ENCODE measurements around the gene RHOA.
"Not testable (repeated sequence)": the region's sequence is repeated elsewhere in the genome, so short reads cannot be mapped to it uniquely, and the experiment has no call there.

Gene RHOA

DNA sequence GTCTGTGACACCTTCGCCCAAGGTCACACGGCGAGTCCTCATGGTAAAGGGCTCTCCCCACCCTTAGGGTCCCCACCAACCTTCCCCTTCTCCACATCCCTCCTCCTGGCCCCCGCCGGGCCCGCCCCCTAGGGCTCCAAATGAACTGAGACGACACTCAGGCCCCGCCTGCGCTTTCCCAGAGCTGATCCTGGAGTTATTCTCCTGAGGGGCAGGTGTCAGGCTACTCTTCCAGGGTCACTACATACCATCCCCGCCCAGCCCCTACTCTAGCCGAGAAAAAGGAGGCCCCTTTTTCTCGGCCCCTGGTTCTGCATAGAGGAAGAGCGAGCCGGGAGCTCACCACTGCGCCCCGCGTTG, 72.2 kb downstream of the RHOA start:
- Histone ChIP-seq H3K4me1 (ENCODE audit: control extremely low read depth in 1 of 4, control insufficient read depth in 4 of 4, insufficient read depth in 4 of 4, low read length in 3 of 4) (peaks cover 11 to 58% (median 53%) of the 10 kb centered on the region in 4 experiments), H3K36me3 (ENCODE audit: control insufficient read depth in 4 of 4, insufficient read depth in 4 of 4, low read length in 3 of 4) (peaks cover 3 to 12% (median 8%) of the 10 kb centered on the region in 4 experiments), H3K9me3 (ENCODE audit: control extremely low read depth in 1 of 5, control insufficient read depth in 4 of 5, insufficient read depth in 2 of 5, low read depth in 1 of 5, low read length in 4 of 5) (no peaks in the 10 kb centered on the region), H3K27me3 (replicated peaks in 2 of 5; ENCODE audit: control insufficient read depth in 4 of 5, insufficient read depth in 5 of 5, low read length in 4 of 5) (no peaks in the 10 kb centered on the region), H3K4me3 (ENCODE audit: control insufficient read depth in 1 of 7, extremely low read depth in 1 of 7, insufficient read depth in 4 of 7, low read depth in 2 of 7, low read length in 6 of 7) (peak overlapping the region; percentile 72 to 92 (median 87)), H3K27ac (ENCODE audit: insufficient read depth in 1 of 2, low read depth in 1 of 2, low read length in 2 of 2, poor library complexity in 1 of 2, severe bottlenecking in 2 of 2) (peak overlapping the region; percentile 98 to 99)
- ChIA-PET POLR2A (interaction anchor here (0.7 to 2.5 kb wide), 9 partner anchors 12 to 115 kb away, joined by 3 to 51 read pairs (median 11); partner anchors contain the start of genes GPX1, NICN1, RHOA and TCTA), CTCF (interaction anchor here (0.8 to 3.0 kb wide), 23 partner anchors 9 to 137 kb away, joined by 3 to 50 read pairs (median 7); partner anchors contain the start of genes DAG1, GPX1 and NICN1)
- 0% methylated on average over 8 of the region's 17 CpGs for WGBS (ENCODE audit: insufficient coverage)
- no peak for DNase-seq

DNA sequence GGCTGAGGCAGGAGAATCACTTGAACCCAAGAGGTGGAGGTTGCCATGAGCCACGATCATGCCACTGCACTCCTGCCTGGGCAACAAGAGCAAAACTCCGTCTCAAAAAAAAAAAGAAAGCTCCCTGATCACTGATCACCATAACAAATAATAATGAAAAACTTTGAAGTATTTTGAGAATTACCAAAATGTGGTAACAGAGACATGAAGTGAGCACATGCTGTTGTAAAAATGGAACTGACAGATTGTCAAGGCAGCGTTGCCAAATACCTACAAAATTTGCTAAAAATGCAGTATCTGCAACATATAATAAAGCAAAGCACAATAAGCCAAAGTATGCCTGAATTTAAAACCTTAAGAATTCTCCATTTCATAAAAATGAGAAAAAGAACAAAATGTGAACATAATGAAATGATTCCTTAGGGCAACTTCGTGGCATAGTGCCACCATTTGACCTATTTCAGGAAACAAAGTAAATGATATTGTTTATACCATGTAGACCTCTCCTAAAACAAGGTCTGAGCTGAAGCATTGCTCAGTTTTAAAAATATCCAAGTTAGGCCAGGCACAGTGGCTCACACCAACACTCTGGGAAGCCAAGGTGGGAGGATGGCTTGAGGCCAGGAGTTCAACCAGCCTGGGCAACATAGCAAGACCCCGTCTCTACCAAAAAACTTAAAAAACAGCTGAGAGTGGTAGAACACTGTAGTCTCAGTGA, 77.7 kb downstream of the RHOA start:
- POLR2A ChIA-PET: interaction anchor here (0.6 to 0.9 kb wide), 4 partner anchors 11 to 111 kb away, joined by 3 to 5 read pairs (median 3); no protein-coding TSS in a partner anchor
- Histone ChIP-seq H3K27ac (ENCODE audit: insufficient read depth in 1 of 2, low read depth in 1 of 2, low read length in 2 of 2, poor library complexity in 1 of 2, severe bottlenecking in 2 of 2) (no peak overlapping the region), H3K4me3 (ENCODE audit: control insufficient read depth in 1 of 7, extremely low read depth in 1 of 7, insufficient read depth in 4 of 7, low read depth in 2 of 7, low read length in 6 of 7) (no peak overlapping the region), H3K27me3 (replicated peaks in 2 of 5; ENCODE audit: control insufficient read depth in 4 of 5, insufficient read depth in 5 of 5, low read length in 4 of 5) (no peaks in the 10 kb centered on the region), H3K4me1 (ENCODE audit: control extremely low read depth in 1 of 4, control insufficient read depth in 4 of 4, insufficient read depth in 4 of 4, low read length in 3 of 4) (peaks cover 0 to 8% (median 5%) of the 10 kb centered on the region in 4 experiments), H3K9me3 (ENCODE audit: control extremely low read depth in 1 of 5, control insufficient read depth in 4 of 5, insufficient read depth in 2 of 5, low read depth in 1 of 5, low read length in 4 of 5) (no peaks in the 10 kb centered on the region), H3K36me3 (ENCODE audit: control insufficient read depth in 4 of 4, insufficient read depth in 4 of 4, low read length in 3 of 4) (peaks cover 12 to 57% (median 37%) of the 10 kb centered on the region in 4 experiments)
- CTCF ChIA-PET: interaction anchor here (1.2 kb wide), 1 partner anchor 9 kb away, joined by 3 read pairs; no protein-coding TSS in a partner anchor
- 100% methylated on average over 2 of the region's 5 CpGs for WGBS (ENCODE audit: insufficient coverage)
- DNase-seq: no peak

DNA sequence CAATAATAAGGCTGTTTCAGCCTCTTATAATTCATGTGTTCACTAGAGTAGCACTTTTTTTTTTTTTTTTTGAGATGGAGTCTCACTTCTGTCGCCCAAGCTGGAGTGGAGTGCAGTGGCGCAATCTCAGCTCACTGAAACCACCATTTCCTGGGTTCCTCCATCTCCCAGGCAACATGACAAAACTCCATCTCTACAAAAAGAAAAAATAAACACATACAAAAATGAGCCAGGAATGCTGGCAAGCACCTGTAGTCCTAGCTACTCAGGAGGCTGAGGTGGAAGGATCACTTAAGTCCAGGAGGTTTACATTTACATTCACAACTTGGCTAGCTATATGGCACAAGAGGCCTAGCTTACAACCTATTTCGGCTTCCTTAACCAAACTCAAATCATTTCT, 78.7 kb downstream of the RHOA start:
- H3K4me3 ChIP-seq (ENCODE audit: control insufficient read depth in 1 of 7, extremely low read depth in 1 of 7, insufficient read depth in 4 of 7, low read depth in 2 of 7, low read length in 6 of 7): no peak overlapping the region
- H3K27me3 ChIP-seq (replicated peaks in 2 of 5; ENCODE audit: control insufficient read depth in 4 of 5, insufficient read depth in 5 of 5, low read length in 4 of 5): no peaks in the 10 kb centered on the region
- DNase-seq: no peak
- POLR2A ChIA-PET: no interaction called here
- H3K36me3 ChIP-seq (ENCODE audit: control insufficient read depth in 4 of 4, insufficient read depth in 4 of 4, low read length in 3 of 4): peaks cover 12 to 59% (median 37%) of the 10 kb centered on the region in 4 experiments
- peak overlapping the region in 1 of 2 experiments; percentile 5 for H3K27ac ChIP-seq (ENCODE audit: insufficient read depth in 1 of 2, low read depth in 1 of 2, low read length in 2 of 2, poor library complexity in 1 of 2, severe bottlenecking in 2 of 2)
- peaks cover 0 to 2% (median under 1%) of the 10 kb centered on the region in 4 experiments for H3K4me1 ChIP-seq (ENCODE audit: control extremely low read depth in 1 of 4, control insufficient read depth in 4 of 4, insufficient read depth in 4 of 4, low read length in 3 of 4)
- H3K9me3 ChIP-seq (ENCODE audit: control extremely low read depth in 1 of 5, control insufficient read depth in 4 of 5, insufficient read depth in 2 of 5, low read depth in 1 of 5, low read length in 4 of 5): no peaks in the 10 kb centered on the region
- CTCF ChIA-PET: no interaction called here
- WGBS (ENCODE audit: insufficient coverage): no CpG with 5 or more reads among the region's 3 CpGs

DNA sequence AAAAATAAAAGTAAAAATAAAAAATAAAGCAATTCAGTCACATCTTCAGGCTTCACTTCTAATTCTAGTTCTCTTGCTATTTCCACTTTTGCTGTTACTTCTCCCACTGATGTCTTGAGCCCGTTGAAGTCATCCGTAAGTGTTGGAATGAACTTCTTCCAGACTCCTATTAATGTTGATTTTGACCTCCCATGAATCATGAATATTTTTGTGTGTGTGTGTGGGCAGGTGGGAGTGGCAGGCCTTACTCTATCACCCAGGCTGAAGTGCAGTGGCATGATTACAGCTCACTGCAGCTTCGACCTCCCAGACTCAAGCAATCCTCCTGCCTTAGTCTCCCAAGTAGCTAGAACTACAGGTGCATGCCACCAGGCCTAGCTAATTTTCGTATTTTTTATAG, 82.6 kb downstream of the RHOA start:
- Histone ChIP-seq H3K4me3 (ENCODE audit: control insufficient read depth in 1 of 7, extremely low read depth in 1 of 7, insufficient read depth in 4 of 7, low read depth in 2 of 7, low read length in 6 of 7) (no peak overlapping the region), H3K9me3 (ENCODE audit: control extremely low read depth in 1 of 5, control insufficient read depth in 4 of 5, insufficient read depth in 2 of 5, low read depth in 1 of 5, low read length in 4 of 5) (no peaks in the 10 kb centered on the region), H3K36me3 (ENCODE audit: control insufficient read depth in 4 of 4, insufficient read depth in 4 of 4, low read length in 3 of 4) (peaks cover 19 to 79% (median 49%) of the 10 kb centered on the region in 4 experiments), H3K4me1 (ENCODE audit: control extremely low read depth in 1 of 4, control insufficient read depth in 4 of 4, insufficient read depth in 4 of 4, low read length in 3 of 4) (peaks cover 0 to 2% (median 0%) of the 10 kb centered on the region in 4 experiments), H3K27me3 (replicated peaks in 2 of 5; ENCODE audit: control insufficient read depth in 4 of 5, insufficient read depth in 5 of 5, low read length in 4 of 5) (no peaks in the 10 kb centered on the region), H3K27ac (ENCODE audit: insufficient read depth in 1 of 2, low read depth in 1 of 2, low read length in 2 of 2, poor library complexity in 1 of 2, severe bottlenecking in 2 of 2) (no peak overlapping the region)
- POLR2A ChIA-PET: no interaction called here
- CTCF ChIA-PET: no interaction called here
- 100% methylated on average over 2 of the region's 4 CpGs for WGBS (ENCODE audit: insufficient coverage)
- DNase-seq: no peak

DNA sequence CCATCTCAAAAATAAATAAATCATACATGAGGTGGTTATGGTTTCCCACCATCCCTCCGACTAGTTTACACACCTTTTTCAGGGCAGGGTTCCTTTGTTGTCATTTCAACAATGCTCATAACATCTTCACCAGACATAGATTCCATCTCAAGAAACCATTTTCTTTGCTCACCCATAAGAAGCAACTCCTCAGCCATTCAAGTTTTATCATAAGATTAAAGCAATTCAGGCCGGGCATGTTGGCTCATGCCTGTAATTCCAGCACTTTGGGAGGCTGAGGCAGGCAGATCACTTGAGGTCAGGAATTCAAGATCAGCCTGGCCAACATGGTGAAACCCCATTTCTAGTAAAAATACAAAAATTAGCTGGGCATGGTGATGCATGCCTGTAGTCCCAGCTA, 83.4 kb downstream of the RHOA start:
- H3K27ac ChIP-seq (ENCODE audit: insufficient read depth in 1 of 2, low read depth in 1 of 2, low read length in 2 of 2, poor library complexity in 1 of 2, severe bottlenecking in 2 of 2); H3K4me3 ChIP-seq (ENCODE audit: control insufficient read depth in 1 of 7, extremely low read depth in 1 of 7, insufficient read depth in 4 of 7, low read depth in 2 of 7, low read length in 6 of 7); H3K4me1 ChIP-seq (ENCODE audit: control extremely low read depth in 1 of 4, control insufficient read depth in 4 of 4, insufficient read depth in 4 of 4, low read length in 3 of 4); POLR2A ChIA-PET; CTCF ChIA-PET; DNase-seq; H3K27me3 ChIP-seq (replicated peaks in 2 of 5; ENCODE audit: control insufficient read depth in 4 of 5, insufficient read depth in 5 of 5, low read length in 4 of 5); H3K9me3 ChIP-seq (ENCODE audit: control extremely low read depth in 1 of 5, control insufficient read depth in 4 of 5, insufficient read depth in 2 of 5, low read depth in 1 of 5, low read length in 4 of 5): not testable (repeated sequence)
- WGBS (ENCODE audit: insufficient coverage): 88% methylated on average over 1 of the region's 2 CpGs
- H3K36me3 ChIP-seq (ENCODE audit: control insufficient read depth in 4 of 4, insufficient read depth in 4 of 4, low read length in 3 of 4): peaks cover 22 to 80% (median 51%) of the 10 kb centered on the region in 4 experiments

DNA sequence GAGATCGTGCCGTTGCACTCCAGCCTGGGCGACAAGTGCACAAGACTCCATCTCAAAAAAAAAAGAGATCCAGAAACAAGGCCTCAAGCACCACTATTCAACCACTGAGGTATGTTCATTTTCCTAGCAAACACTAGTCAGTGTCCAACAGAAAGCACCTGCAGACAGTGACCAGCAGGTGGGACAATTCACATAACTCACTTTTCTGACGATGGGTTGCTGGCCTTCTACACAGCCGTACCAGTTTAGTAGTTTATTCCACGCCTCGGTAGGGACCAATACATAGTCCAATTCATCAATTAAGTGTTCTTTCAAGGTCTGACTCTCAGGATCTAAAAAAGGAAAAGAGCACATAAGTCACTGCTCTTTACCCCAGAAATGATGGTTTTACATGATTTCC, 84.3 kb downstream of the RHOA start:
- H3K36me3 ChIP-seq (ENCODE audit: control insufficient read depth in 4 of 4, insufficient read depth in 4 of 4, low read length in 3 of 4): peaks cover 23 to 79% (median 52%) of the 10 kb centered on the region in 4 experiments
- ChIA-PET POLR2A (no interaction called here), CTCF (interaction anchor here (1.1 to 1.9 kb wide), 3 partner anchors 11 to 122 kb away, joined by 3 to 8 read pairs (median 8); no protein-coding TSS in a partner anchor)

DNA sequence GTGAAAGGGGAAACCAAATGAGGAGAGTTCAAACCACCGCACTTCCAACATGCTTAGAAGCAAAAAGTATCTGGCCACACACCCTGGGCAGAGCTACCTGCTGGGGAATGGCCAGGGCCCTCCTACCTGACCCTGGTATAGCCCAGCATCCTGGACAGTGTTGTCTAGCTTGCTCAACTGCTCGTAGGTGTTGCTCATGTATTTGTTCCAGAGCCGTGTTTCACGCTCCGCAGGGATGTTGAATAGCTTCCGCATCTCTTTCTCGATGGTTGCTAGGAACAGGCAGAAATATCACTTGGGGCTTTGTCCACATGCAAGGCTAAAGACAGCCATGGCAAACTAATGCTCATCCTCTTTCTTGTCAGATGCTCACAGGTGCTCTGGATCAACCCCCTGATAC, 87.0 kb downstream of the RHOA start:
- ChIA-PET POLR2A (no interaction called here), CTCF (interaction anchor here (0.9 kb wide), 1 partner anchor 10 kb away, joined by 3 read pairs; no protein-coding TSS in a partner anchor)
- DNase-seq: no peak
- peaks cover 22 to 85% (median 57%) of the 10 kb centered on the region in 4 experiments for H3K36me3 ChIP-seq (ENCODE audit: control insufficient read depth in 4 of 4, insufficient read depth in 4 of 4, low read length in 3 of 4)
- H3K4me3 ChIP-seq (ENCODE audit: control insufficient read depth in 1 of 7, extremely low read depth in 1 of 7, insufficient read depth in 4 of 7, low read depth in 2 of 7, low read length in 6 of 7): no peak overlapping the region
- WGBS (ENCODE audit: insufficient coverage): 95% methylated on average over 6 of the region's 7 CpGs
- no peaks in the 10 kb centered on the region for H3K27me3 ChIP-seq (replicated peaks in 2 of 5; ENCODE audit: control insufficient read depth in 4 of 5, insufficient read depth in 5 of 5, low read length in 4 of 5)
- H3K9me3 ChIP-seq (ENCODE audit: control extremely low read depth in 1 of 5, control insufficient read depth in 4 of 5, insufficient read depth in 2 of 5, low read depth in 1 of 5, low read length in 4 of 5): no peaks in the 10 kb centered on the region
- no peak overlapping the region for H3K27ac ChIP-seq (ENCODE audit: insufficient read depth in 1 of 2, low read depth in 1 of 2, low read length in 2 of 2, poor library complexity in 1 of 2, severe bottlenecking in 2 of 2)
- H3K4me1 ChIP-seq (ENCODE audit: control extremely low read depth in 1 of 4, control insufficient read depth in 4 of 4, insufficient read depth in 4 of 4, low read length in 3 of 4): no peaks in the 10 kb centered on the region

More for the DNA sequence above, 84.3 kb downstream of the RHOA start:
- WGBS (ENCODE audit: insufficient coverage): 93% methylated on average over 4 of the region's 7 CpGs
- H3K4me1 ChIP-seq (ENCODE audit: control extremely low read depth in 1 of 4, control insufficient read depth in 4 of 4, insufficient read depth in 4 of 4, low read length in 3 of 4): no peaks in the 10 kb centered on the region
- no peaks in the 10 kb centered on the region for H3K9me3 ChIP-seq (ENCODE audit: control extremely low read depth in 1 of 5, control insufficient read depth in 4 of 5, insufficient read depth in 2 of 5, low read depth in 1 of 5, low read length in 4 of 5)
- H3K27ac ChIP-seq (ENCODE audit: insufficient read depth in 1 of 2, low read depth in 1 of 2, low read length in 2 of 2, poor library complexity in 1 of 2, severe bottlenecking in 2 of 2): no peak overlapping the region
- H3K27me3 ChIP-seq (replicated peaks in 2 of 5; ENCODE audit: control insufficient read depth in 4 of 5, insufficient read depth in 5 of 5, low read length in 4 of 5): no peaks in the 10 kb centered on the region
- peak in 2 of 3 donors; percentile 46 to 50 for DNase-seq
- H3K4me3 ChIP-seq (ENCODE audit: control insufficient read depth in 1 of 7, extremely low read depth in 1 of 7, insufficient read depth in 4 of 7, low read depth in 2 of 7, low read length in 6 of 7): no peak overlapping the region

All from common myeloid progenitor, CD34-positive (primary cell).